ENCODE results near the gene UGT1A10. TPM values are rescaled to one million over a fixed set of nuclear protein-coding genes. Genes with fewer than 3 reads are reported as not detected.

Gene UGT1A10
- total and polyA plus RNA-seq, 2 donors (not counting 1 experiment from before 2014, with no cell fraction given), result not detected

- no peaks in the 10 kb centered on the region for H3K79me2 ChIP-seq (ENCODE audit: control insufficient read depth, insufficient read depth, low read length)
- no peaks in the 10 kb centered on the region for H4K20me1 ChIP-seq (ENCODE audit: control insufficient read depth, insufficient read depth, low read length, poor library complexity, severe bottlenecking)
- DNase-seq, result no peak
- no peaks in the 10 kb centered on the region for H3K4me1 ChIP-seq (ENCODE audit: control insufficient read depth in 2 of 2, insufficient read depth in 2 of 2, low read length in 2 of 2)
- H3K9me3 ChIP-seq (ENCODE audit: control extremely low read depth in 1 of 3, control insufficient read depth in 2 of 3, insufficient read depth in 1 of 3, low read length in 2 of 3), result peaks cover 0 to 7% (median 0%) of the 10 kb centered on the region in 3 donors
- intact Hi-C loops (cut with micrococcal nuclease), result no loop called here
- ATAC-seq (ENCODE audit: low read depth), result no peak
- no peak overlapping the region for H3K4me3 ChIP-seq (ENCODE audit: control extremely low read depth in 1 of 5, extremely low read depth in 1 of 5, insufficient read depth in 1 of 5, low read depth in 2 of 5, low read length in 4 of 5)
- H2AFZ ChIP-seq (ENCODE audit: insufficient read depth, low read depth, low read length, poor library complexity, severe bottlenecking), result no peak overlapping the region
- WGBS (ENCODE audit: insufficient coverage), result 95% methylated on average over 2 of the region's 2 CpGs
- H3K27me3 Mint-ChIP-seq, result peaks cover 26% of the 10 kb centered on the region
- no peak overlapping the region for H3K4me3 Mint-ChIP-seq
- H3K27ac Mint-ChIP-seq, result no peak overlapping the region
- POLR2A ChIA-PET, result no interaction called here
- no peak for TF ChIP-seq CTCF (IDR thresholded peaks at IDR 0.05)
- no peak for TF ChIP-seq EZH2 (IDR thresholded peaks at IDR 0.05; ENCODE audit: borderline replicate concordance, insufficient read depth, low read depth, low read length, poor library complexity, severe bottlenecking)
- H3K9ac ChIP-seq (ENCODE audit: low read length), result no peak overlapping the region
- H3K9me3 Mint-ChIP-seq (ENCODE audit: insufficient read depth), result no peaks in the 10 kb centered on the region
- H3K27ac ChIP-seq (ENCODE audit: low read length in 2 of 2), result no peak overlapping the region
- no peaks in the 10 kb centered on the region for H3K4me1 Mint-ChIP-seq
- no peak overlapping the region for H3K4me2 ChIP-seq (replicated peaks; ENCODE audit: low read depth, low read length, poor library complexity, severe bottlenecking)
- CTCF ChIA-PET, result no interaction called here
- H3K36me3 ChIP-seq (replicated peaks in 1 of 2; ENCODE audit: control extremely low read depth in 1 of 2, control insufficient read depth in 1 of 2, extremely low read depth in 1 of 2, insufficient read depth in 2 of 2, low read length in 1 of 2), result no peaks in the 10 kb centered on the region
- peaks cover 0 to 4% (median 0%) of the 10 kb centered on the region in 4 experiments for H3K27me3 ChIP-seq (replicated peaks in 1 of 4; ENCODE audit: control extremely low read depth in 1 of 4, control insufficient read depth in 3 of 4, insufficient read depth in 4 of 4, low read length in 3 of 4)
Measured at GRCh38 chr2:233758849-233759248, 122.6 kb downstream of the UGT1A10 start.

GRCh38 chr2:233760043-233760442, 123.8 kb downstream of the UGT1A10 start, which contains the start of gene UGT1A1:
Gene UGT1A1, plus strand, starts transcription at chr2:233760270. Its CDS starts 18 bp downstream, at chr2:233760288.
- no peak within 1 kb of the TSS for H3K4me3 ChIP-seq (ENCODE audit: control extremely low read depth in 1 of 5, extremely low read depth in 1 of 5, insufficient read depth in 1 of 5, low read depth in 2 of 5, low read length in 4 of 5)
- H3K4me1 Mint-ChIP-seq, result no peaks in the 10 kb centered on the region
- intact Hi-C loops (cut with micrococcal nuclease), result no loop called here
- peaks cover 0 to 4% (median 0%) of the 10 kb centered on the region in 4 experiments for H3K27me3 ChIP-seq (replicated peaks in 1 of 4; ENCODE audit: control extremely low read depth in 1 of 4, control insufficient read depth in 3 of 4, insufficient read depth in 4 of 4, low read length in 3 of 4)
- H3K36me3 ChIP-seq (replicated peaks in 1 of 2; ENCODE audit: control extremely low read depth in 1 of 2, control insufficient read depth in 1 of 2, extremely low read depth in 1 of 2, insufficient read depth in 2 of 2, low read length in 1 of 2), result no peaks in the 10 kb centered on the region
- no peaks in the 10 kb centered on the region for H3K4me1 ChIP-seq (ENCODE audit: control insufficient read depth in 2 of 2, insufficient read depth in 2 of 2, low read length in 2 of 2)
- H3K27me3 Mint-ChIP-seq, result peaks cover 31% of the 10 kb centered on the region
- DNase-seq (no peak), ATAC-seq (ENCODE audit: low read depth) (no peak)
- H3K79me2 ChIP-seq (ENCODE audit: control insufficient read depth, insufficient read depth, low read length), result no peaks in the 10 kb centered on the region
- H4K20me1 ChIP-seq (ENCODE audit: control insufficient read depth, insufficient read depth, low read length, poor library complexity, severe bottlenecking), result no peaks in the 10 kb centered on the region
- H2AFZ ChIP-seq (ENCODE audit: insufficient read depth, low read depth, low read length, poor library complexity, severe bottlenecking), result no peak within 1 kb of the TSS
- peaks cover 0 to 3% (median 0%) of the 10 kb centered on the region in 3 donors for H3K9me3 ChIP-seq (ENCODE audit: control extremely low read depth in 1 of 3, control insufficient read depth in 2 of 3, insufficient read depth in 1 of 3, low read length in 2 of 3)
- no peaks in the 10 kb centered on the region for H3K9me3 Mint-ChIP-seq (ENCODE audit: insufficient read depth)
- TF ChIP-seq EZH2 (IDR thresholded peaks at IDR 0.05; ENCODE audit: borderline replicate concordance, insufficient read depth, low read depth, low read length, poor library complexity, severe bottlenecking), result no peak
- no peak for TF ChIP-seq CTCF (IDR thresholded peaks at IDR 0.05)
- WGBS (ENCODE audit: insufficient coverage), result 95% methylated on average over 3 of the region's 6 CpGs
- H3K4me3 Mint-ChIP-seq, result no peak within 1 kb of the TSS
- POLR2A ChIA-PET, result no interaction called here
- H3K27ac ChIP-seq (ENCODE audit: low read length in 2 of 2), result no peak within 1 kb of the TSS
- CTCF ChIA-PET, result no interaction called here
- no peak within 1 kb of the TSS for H3K9ac ChIP-seq (ENCODE audit: low read length)
- H3K4me2 ChIP-seq (replicated peaks; ENCODE audit: low read depth, low read length, poor library complexity, severe bottlenecking), result no peak within 1 kb of the TSS
- no peak within 1 kb of the TSS for H3K27ac Mint-ChIP-seq
